Epidermal melanocyte (primary cell): ENCODE measurements around the gene ASS1.
"Not testable (repeated sequence)": the region's sequence is repeated elsewhere in the genome, so short reads cannot be mapped to it uniquely, and the experiment has no call there.

Experiments used
- DNase-seq: peaks from one replicate; pipeline ENCODE4 v3.0.0; 2011; ENCODE audit warnings: low spot score; ENCODE audit not compliant: insufficient read length

Gene ASS1

GRCh38 chr9:130433947-130434262 lies 10.9 kb upstream of the ASS1 start:
- no peak for DNase-seq

DNA sequence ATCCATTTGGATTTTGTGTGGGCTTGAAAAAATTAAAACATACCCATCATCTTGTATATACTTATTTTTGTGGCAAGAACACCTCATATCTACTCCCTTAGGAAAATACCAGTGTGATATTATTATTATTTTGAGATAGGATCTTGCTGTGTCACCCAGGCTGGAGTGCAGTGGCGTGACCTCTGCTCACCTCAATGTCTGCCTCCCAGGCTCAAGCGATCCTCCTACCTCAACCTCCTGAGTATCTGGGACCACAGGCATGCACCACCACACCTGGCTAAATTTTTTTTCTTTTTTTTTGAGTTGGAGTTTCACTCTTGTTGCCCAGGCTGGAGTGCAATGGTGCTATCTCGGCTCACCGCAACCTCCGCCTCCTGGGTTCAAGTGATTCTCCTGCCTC lies 10.1 kb upstream of the ASS1 start:
- not testable (repeated sequence) for DNase-seq

GRCh38 chr9:130437011-130437789 lies 7.6 kb upstream of the ASS1 start:
- DNase-seq: no peak

GRCh38 chr9:130438382-130438981 lies 6.3 kb upstream of the ASS1 start:
- DNase-seq: no peak

GRCh38 chr9:130441031-130441430 lies 3.7 kb upstream of the ASS1 start:
- DNase-seq: no peak

DNA sequence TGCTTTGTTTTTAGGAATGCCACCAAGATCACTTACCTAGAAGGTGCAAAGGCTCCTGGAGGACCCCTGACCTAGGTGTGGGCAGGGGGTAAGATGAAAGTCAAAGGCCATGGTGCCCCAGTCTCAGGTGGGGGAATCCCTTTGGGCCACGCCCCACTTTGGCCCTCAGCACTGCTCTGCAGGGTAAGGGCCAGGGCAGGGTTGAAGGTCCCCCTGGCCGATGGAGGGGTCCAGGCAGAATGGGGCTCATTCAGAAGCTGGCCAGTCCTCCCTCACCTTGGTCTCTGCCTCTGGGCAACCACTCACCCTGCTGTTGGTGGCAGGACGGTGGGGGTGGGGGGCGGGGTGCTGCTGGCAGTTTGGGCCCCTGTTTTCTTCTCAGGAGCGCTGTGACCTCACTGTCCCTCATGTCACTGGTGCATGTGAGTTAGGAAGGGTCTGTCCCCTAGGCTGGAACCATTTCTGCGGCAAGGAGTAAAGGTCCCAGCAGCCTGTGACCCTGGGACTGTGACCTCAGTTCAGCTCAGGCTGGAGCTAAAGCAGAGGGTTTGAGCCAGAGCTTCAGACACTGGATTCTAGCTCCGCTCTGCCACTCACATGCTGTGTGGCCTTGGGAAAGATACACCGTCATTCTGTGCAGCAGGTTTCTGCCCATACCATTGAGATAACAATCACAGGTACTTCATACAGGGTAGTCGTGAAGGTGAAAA lies 1.9 kb upstream of the ASS1 start:
- no peak for DNase-seq

GRCh38 chr9:130443456-130443801 lies 1.3 kb upstream of the ASS1 start:
- DNase-seq: no peak

- no peak for DNase-seq
These were observed 795 bp upstream of the ASS1 start for GRCh38 chr9:130443840-130444492.

GRCh38 chr9:130445268-130445983 lies 665 bp downstream of the ASS1 start:
- DNase-seq: no peak

- peak; percentile 48 for DNase-seq
These were observed 1.5 kb downstream of the ASS1 start for GRCh38 chr9:130446101-130446861.

- DNase-seq: no peak
These were observed 2.5 kb downstream of the ASS1 start for GRCh38 chr9:130447193-130447816.

DNA sequence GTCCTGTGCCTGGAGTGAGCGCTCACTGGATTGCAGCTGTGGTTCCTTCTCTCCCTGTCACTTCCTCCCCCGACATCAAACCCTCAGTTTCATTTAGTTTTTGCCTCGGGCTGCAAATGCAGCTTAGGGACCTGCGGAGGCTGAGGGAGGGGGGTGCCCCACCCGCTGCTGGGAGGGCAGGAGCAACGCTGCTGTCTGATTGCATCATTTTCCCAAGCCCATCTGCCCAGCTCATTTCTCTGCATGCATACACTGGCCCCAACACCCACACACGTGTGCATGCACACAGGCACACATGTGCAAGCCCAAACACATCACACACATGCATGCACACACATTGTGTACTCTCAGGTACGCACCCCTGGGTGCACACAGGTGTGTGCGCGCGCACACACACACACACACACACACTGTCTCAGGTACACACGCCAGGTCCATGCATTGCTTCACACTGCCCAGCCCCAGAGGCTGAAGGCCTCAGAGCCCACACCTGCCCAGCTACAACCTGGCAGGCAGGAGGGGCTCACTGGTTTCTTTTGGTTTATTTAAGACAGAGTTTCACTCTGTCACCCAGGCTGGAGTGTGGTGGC lies 3.4 kb downstream of the ASS1 start:
- no peak for DNase-seq

GRCh38 chr9:130448771-130449603 lies 4.2 kb downstream of the ASS1 start:
- DNase-seq: no peak

- DNase-seq: no peak
These were observed 5.7 kb downstream of the ASS1 start for GRCh38 chr9:130450344-130451003.

- no peak for DNase-seq
These were observed 6.2 kb downstream of the ASS1 start for GRCh38 chr9:130451004-130451390.

GRCh38 chr9:130451509-130452388 lies 7.0 kb downstream of the ASS1 start:
- DNase-seq: peak; percentile 89

GRCh38 chr9:130452835-130453234 lies 8.1 kb downstream of the ASS1 start:
- no peak for DNase-seq

- no peak for DNase-seq
These were observed 8.7 kb downstream of the ASS1 start for GRCh38 chr9:130453487-130453886.
